SH-SY5Y (cell line): Measurements from ENCODE around the gene COL1A2.

Source experiments
- GATA2 ChIP-seq: IDR thresholded peaks from 2 replicates; pipeline ENCODE4 v1.6.1; 2011; ENCODE audit warnings: mild to moderate bottlenecking, low read depth, low read length
- GATA3 ChIP-seq: IDR thresholded peaks from 2 replicates; pipeline ENCODE4 v1.6.1; 2011; ENCODE audit warnings: low read depth, mild to moderate bottlenecking, low read length, moderate library complexity

DNA sequence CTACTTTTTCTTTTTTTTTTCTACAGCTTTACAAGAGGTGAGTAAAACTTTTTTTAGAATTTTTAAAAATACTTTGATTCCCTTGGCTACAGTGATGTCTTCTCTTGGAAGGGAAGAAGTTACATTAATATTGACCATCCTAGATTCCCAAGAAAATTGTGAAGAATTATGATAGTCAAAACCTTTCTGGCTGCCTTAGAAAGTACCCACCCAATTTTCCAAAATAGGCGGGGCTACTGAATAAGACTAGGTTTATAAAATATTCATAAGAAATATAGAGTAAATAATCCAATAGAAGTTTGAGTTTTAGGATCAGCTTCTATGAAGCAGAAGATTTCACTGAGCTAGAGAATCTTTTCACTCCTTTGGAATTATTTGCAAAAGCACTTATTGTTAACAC, 3.0 kb downstream of the COL1A2 start:
- TF ChIP-seq GATA2 (no peak), GATA3 (no peak)
